Duodenal mucosa (tissue), 2 donors: ENCODE results near the gene GDF7.

Experiments used
- H3K27ac ChIP-seq: one replicate; pipeline ENCODE4 v1.7.0; 2013; ENCODE audit warnings: low read depth, low read length
- H3K27me3 ChIP-seq, 2 donors: one replicate each; pipeline ENCODE4 v1.7.0; 2013; ENCODE audit warnings: low read length in 2 of 2, control low read depth in 1 of 2; ENCODE audit not compliant: insufficient read depth in 2 of 2, control insufficient read depth in 1 of 2
- H3K36me3 ChIP-seq, 2 donors: one replicate each; pipeline ENCODE4 v1.7.0; 2013; ENCODE audit warnings: low read length in 2 of 2, control low read depth in 1 of 2; ENCODE audit not compliant: insufficient read depth in 2 of 2, control insufficient read depth in 1 of 2
- H3K4me1 ChIP-seq, 2 donors: one replicate each; pipeline ENCODE4 v1.7.0; 2013; ENCODE audit warnings: low read length in 2 of 2, control low read depth in 1 of 2; ENCODE audit not compliant: insufficient read depth in 2 of 2, control insufficient read depth in 1 of 2
- H3K4me3 ChIP-seq, 2 donors: one replicate each; pipeline ENCODE4 v1.7.0; 2013; ENCODE audit warnings: low read length in 2 of 2, low read depth in 1 of 2
- H3K9ac ChIP-seq, 2 donors: one replicate each; pipeline ENCODE4 v1.7.0; 2013; ENCODE audit warnings: low read length in 2 of 2, low read depth in 1 of 2
- H3K9me3 ChIP-seq, 2 donors: one replicate each; pipeline ENCODE4 v1.7.0; 2013; ENCODE audit warnings: low read length in 2 of 2, control low read depth in 1 of 2; ENCODE audit not compliant: control insufficient read depth in 1 of 2

GDF7 gene

DNA sequence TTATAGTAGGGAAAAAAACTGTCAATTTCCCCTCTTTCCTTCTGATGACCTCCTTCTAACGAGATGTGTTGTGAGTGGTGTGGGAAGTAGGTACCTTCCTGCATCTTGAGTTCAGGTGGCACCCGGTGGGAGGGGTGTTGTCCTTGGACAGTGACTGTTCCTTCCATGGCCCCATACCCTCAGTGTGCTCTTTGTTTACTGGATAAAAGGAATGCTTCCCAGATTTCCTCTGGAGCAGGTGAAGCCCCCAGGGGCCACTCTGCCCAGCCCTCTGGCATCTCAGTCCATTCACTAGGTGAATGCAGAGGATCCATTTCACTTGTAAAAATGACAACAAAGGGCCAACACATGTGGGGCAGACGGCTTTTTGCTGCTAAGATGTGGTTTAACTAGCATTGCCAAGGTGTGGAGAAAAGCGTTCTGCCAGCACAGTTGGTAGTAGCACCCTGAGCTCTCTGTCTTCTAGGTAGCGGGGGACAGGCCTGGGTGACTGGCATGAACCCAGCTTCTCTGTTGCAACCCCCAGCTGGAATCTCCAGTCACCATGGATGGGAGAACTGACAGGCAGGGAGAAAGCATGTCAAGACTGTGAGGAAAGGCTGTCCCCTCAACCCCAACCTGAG is 6.9 kb downstream of the GDF7 start:
- H3K36me3 ChIP-seq = no peaks in the 10 kb centered on the region
- H3K27me3 ChIP-seq = peaks cover 51 to 55% of the 10 kb centered on the region in 2 donors
- H3K27ac ChIP-seq = no peak overlapping the region
- no peak overlapping the region for H3K4me3 ChIP-seq
- H3K9ac ChIP-seq = no peak overlapping the region
- no peaks in the 10 kb centered on the region for H3K9me3 ChIP-seq
- peaks cover 32 to 33% of the 10 kb centered on the region in 2 donors for H3K4me1 ChIP-seq

DNA sequence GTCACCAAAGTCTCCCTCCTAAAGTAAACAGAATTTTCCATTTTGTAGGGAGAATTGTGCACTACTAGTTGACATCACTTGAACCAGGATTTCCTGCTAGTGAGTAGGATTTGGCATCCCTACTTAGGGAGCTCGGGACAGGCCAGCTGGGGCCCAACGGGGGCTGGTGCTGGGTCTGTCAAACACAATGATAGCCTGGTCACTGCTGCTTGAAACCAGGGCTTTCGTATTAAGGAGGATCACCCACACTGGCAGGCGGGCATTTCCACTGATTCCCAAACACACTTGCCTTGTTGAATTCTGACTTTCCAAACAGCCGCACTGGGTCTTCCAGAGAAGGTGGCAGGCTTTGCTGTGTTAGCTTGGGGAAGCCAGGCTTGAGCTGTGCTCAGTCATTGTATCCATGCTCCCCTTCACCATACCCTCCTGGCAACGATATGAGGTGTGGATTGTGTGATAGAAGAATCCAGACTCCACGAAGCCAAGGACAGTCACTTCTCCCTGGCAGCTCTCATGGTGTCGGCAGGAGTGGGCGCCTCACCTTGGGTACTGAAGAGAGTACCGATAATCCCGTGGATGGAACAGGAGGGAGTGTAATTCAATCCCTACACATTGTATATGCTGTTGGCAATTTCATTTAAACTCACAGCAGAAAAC is 7.5 kb downstream of the GDF7 start:
- peaks cover 45 to 48% of the 10 kb centered on the region in 2 donors for H3K27me3 ChIP-seq
- H3K4me1 ChIP-seq = peaks cover 32% of the 10 kb centered on the region in 2 donors
- H3K36me3 ChIP-seq = no peaks in the 10 kb centered on the region
- no peak overlapping the region for H3K9ac ChIP-seq
- no peaks in the 10 kb centered on the region for H3K9me3 ChIP-seq
- H3K27ac ChIP-seq = no peak overlapping the region
- no peak overlapping the region for H3K4me3 ChIP-seq

DNA sequence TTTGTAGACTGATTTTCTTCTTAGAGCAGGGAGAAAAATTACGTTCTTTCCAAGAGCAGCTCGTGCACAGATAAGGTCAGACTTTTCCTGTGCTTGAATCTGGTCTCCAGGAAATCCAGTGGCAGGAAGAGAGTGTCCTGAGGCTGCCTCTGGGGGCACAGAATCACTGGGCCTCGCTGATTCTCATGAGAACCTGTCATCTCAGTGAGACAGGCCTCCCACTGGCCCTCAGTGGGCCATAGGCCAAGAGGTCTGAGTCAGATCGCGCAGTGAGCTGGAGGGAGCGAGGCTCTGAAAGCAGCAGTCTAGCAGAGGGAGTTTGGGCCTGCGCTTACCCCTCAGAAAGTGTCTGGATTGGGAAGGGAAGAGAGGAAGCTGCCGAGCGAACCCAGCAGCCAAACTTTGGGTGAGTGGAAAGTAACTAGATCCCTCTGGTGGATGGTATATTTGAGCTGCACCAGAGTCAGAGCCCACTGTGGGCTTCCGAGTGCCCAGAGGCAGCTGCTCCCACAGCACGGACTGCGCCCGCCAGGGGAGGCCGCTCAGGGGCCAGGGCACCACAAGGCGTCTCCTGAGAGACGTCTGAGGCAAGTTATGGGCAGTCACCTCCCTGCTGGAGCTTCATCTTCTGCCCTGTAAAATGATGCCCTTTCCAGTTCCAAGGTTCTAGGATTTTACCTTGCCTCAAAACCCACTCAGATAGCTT is 8.2 kb downstream of the GDF7 start:
- Histone ChIP-seq H3K27me3 (peaks cover 38 to 41% of the 10 kb centered on the region in 2 donors), H3K27ac (no peak overlapping the region), H3K9ac (no peak overlapping the region)

DNA sequence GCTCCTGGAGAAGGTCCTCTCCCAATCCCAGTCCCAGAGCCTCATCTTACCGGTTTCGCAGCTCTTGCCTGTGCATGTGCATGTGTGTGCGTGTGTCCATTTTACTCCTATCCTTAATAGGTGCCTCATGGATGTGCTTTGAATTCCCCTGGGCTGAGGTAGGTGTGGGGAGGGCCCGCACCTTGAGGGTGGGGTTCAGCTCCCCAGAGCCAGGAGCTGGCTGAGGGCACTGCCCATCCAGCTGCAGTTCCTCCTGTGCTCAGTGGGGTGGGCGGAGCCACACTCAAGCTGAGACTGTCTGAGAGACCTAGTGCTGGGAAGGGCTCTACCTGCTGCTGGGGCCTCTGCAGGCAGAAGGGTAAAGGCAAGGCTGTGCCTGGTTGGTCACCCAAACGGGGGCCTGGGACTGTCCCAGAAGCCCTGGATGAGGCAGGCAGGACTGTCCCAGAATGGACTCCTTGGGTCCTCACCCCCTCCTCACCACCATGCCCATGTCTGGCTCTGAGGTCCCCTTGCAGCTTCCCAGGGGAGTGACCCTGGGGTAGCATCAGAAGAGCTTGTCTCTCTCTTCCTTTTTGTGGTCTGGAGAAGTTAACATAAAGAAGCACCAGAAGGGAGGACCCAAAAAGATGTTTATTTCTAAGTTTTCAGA is 8.9 kb downstream of the GDF7 start:
- Histone ChIP-seq H3K27me3 (peaks cover 33 to 34% of the 10 kb centered on the region in 2 donors), H3K9ac (peak overlapping the region in 1 of 2 donors; percentile 31), H3K27ac (no peak overlapping the region), H3K36me3 (peaks cover 2 to 3% of the 10 kb centered on the region in 2 donors), H3K4me1 (peaks cover 29 to 32% of the 10 kb centered on the region in 2 donors), H3K4me3 (no peak overlapping the region), H3K9me3 (no peaks in the 10 kb centered on the region)

More for the DNA sequence above, 8.2 kb downstream of the GDF7 start:
- Histone ChIP-seq H3K9me3 (no peaks in the 10 kb centered on the region), H3K4me3 (no peak overlapping the region), H3K4me1 (peaks cover 29 to 32% of the 10 kb centered on the region in 2 donors), H3K36me3 (no peaks in the 10 kb centered on the region)

DNA sequence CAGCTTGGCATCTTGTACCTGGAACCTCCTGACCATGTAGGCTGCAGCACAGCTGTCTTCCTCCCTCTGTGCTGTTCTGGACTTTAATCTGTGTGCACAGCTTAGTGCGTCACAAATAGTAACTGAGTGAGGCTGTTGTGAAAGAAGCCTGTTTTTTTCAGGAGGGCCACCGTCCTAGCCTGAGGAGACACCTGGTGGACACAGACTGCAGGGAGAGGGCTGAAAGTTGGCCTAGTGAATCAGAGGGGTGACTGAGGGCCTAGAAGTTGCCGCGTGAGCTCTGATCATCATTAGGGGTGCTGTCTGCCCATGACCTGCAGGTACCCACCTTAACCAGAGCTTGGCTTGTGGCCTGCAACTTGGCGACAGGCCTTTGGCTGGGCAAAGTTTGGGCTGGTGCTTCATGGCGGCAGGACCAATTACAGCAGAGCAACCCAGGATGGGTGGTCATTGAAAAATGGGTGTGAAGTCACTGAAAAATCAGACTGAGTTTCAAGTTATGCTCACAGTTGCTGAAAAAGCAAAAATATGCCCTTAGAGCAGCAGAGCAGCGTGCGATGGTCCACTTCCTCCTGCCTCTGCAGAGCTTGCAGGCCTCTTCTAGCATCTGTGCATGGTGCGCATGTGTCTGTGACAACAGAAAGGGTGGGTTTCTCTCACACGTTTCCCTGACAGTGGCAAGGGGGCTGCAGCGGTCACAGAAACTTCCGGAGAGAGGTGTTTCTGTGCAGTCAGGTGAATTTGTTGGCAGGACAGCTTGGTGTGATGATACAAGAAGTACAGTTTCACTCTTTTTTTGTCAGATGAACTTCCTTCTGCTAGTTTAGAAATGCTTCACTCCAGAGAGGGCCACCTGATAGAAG is 9.6 kb downstream of the GDF7 start:
- H3K27me3 ChIP-seq = peaks cover 25 to 27% of the 10 kb centered on the region in 2 donors
- H3K36me3 ChIP-seq = peaks cover 5 to 6% of the 10 kb centered on the region in 2 donors
- no peak overlapping the region for H3K4me3 ChIP-seq
- peaks cover 24 to 30% of the 10 kb centered on the region in 2 donors for H3K4me1 ChIP-seq
- H3K9ac ChIP-seq = peak overlapping the region in 1 of 2 donors; percentile 31
- H3K27ac ChIP-seq = no peak overlapping the region
- H3K9me3 ChIP-seq = no peaks in the 10 kb centered on the region

DNA sequence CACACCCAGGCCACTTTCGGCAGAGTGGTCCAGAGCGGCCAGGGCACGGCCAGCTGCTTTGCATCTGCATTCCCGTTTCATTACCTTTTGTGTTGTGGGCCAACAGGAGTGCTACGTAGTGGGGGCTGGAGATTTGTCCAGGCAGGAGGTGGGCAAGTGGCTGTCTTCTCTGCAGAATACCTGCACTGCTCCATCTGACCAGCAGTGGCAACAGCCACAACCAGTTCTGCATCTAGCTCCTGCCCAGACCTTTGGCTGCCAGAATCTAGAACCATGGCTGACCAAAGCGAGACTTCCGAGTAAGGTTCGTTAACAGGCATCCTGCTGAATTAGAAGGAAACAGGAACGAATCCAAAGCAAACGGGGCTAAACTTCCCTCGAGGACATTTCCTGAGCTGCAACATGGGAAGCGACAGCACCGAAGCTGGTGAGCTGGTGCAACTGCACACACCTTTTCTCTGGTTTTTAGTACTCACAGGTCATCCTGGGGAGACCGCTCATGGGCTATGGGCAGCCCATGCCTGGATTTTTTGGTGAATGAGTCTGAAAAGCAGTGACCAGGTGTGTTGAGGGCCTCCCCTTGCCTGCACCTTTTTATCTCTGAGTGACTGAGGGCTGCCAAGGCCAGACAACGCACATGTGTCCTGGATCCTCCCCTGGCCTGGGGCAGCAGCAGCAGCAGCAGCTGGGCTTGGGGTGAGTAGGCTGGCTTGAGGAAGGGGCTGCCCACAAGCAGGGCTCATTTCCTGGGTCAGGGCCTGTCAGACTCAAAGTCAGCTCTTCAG is 10.5 kb downstream of the GDF7 start:
- H3K36me3 ChIP-seq = peaks cover 5 to 10% of the 10 kb centered on the region in 2 donors
- peaks cover 16 to 20% of the 10 kb centered on the region in 2 donors for H3K27me3 ChIP-seq
- H3K4me1 ChIP-seq = peaks cover 21 to 25% of the 10 kb centered on the region in 2 donors
- H3K4me3 ChIP-seq = no peak overlapping the region
- H3K9me3 ChIP-seq = no peaks in the 10 kb centered on the region
- H3K27ac ChIP-seq = no peak overlapping the region
- no peak overlapping the region for H3K9ac ChIP-seq

DNA sequence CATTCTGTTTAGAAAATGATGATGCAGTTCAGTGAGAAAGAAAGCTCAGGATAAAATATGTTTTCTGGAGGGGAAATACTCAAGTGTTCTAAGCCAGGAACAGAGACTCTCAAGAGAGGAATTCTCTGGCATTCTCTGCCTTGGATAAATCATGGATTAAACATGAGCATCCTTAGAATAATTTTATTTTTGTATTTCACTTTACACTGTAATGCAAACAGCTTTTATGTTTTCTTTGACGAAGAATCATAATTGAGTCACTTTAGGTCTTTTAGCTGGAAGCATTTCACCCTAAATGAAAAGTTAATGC is 11.1 kb downstream of the GDF7 start:
- Histone ChIP-seq H3K4me3 (no peak overlapping the region), H3K27ac (no peak overlapping the region), H3K9me3 (no peaks in the 10 kb centered on the region)

DNA sequence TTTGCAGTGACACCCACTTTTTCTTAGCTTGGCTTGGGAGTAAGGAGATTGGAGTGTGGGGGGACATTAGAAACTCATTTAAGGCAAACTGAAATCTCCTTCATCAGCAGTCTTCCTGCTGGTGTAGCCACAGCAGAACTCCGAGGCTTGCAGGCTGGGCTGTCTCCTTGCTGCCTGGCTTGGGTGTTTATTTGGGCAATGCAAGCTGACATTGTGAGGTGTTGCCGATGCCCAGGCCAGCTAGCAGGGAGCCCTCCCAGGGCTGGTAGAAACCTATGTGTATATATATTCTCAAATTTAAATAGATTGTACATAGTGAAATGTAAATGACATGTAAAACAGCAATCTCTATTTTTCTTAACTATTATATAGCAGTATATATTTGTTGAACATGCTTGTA is 11.8 kb downstream of the GDF7 start:
- H3K36me3 ChIP-seq = peaks cover 8 to 14% of the 10 kb centered on the region in 2 donors
- peaks cover 21 to 25% of the 10 kb centered on the region in 2 donors for H3K4me1 ChIP-seq
- no peak overlapping the region for H3K27ac ChIP-seq
- H3K9ac ChIP-seq = no peak overlapping the region
- H3K4me3 ChIP-seq = no peak overlapping the region
- H3K9me3 ChIP-seq = no peaks in the 10 kb centered on the region
- H3K27me3 ChIP-seq = peaks cover 8 to 9% of the 10 kb centered on the region in 2 donors

More for the DNA sequence above, 11.1 kb downstream of the GDF7 start:
- H3K4me1 ChIP-seq = peaks cover 21 to 25% of the 10 kb centered on the region in 2 donors
- H3K36me3 ChIP-seq = peaks cover 8 to 14% of the 10 kb centered on the region in 2 donors
- H3K27me3 ChIP-seq = peaks cover 11 to 15% of the 10 kb centered on the region in 2 donors
- H3K9ac ChIP-seq = no peak overlapping the region
